Measurements from ENCODE around the gene ADAP2.

DNA sequence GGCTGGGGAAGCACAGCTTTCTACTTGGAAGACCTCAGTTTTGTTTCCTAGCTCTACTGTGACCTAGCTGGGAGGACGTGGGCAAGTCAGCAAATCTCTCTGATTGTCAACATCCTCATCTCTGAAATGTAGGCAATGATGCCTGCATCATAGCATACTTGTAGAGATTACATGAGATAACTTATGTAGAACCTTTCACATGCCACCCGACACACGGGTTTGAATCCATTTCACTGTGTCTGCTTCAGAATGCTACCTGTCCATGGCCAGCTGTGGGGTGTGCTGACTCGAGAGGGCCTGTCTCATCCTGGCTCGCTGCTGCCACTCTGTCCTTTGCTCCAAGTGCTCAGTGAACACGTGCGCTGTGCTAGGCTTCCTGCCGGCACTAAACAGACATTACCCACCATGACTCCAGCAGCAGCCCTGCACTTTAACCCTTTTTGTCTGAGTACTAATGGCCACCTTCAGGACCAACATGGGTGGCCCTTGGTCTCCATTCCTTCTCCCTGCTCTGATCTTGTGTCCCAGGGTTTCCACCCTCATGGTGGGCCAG is 7.4 kb downstream of the ADAP2 start:
- TF ChIP-seq, protein P1, sequence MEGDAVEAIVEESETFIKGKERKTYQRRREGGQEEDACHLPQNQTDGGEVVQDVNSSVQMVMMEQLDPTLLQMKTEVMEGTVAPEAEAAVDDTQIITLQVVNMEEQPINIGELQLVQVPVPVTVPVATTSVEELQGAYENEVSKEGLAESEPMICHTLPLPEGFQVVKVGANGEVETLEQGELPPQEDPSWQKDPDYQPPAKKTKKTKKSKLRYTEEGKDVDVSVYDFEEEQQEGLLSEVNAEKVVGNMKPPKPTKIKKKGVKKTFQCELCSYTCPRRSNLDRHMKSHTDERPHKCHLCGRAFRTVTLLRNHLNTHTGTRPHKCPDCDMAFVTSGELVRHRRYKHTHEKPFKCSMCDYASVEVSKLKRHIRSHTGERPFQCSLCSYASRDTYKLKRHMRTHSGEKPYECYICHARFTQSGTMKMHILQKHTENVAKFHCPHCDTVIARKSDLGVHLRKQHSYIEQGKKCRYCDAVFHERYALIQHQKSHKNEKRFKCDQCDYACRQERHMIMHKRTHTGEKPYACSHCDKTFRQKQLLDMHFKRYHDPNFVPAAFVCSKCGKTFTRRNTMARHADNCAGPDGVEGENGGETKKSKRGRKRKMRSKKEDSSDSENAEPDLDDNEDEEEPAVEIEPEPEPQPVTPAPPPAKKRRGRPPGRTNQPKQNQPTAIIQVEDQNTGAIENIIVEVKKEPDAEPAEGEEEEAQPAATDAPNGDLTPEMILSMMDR (IDR thresholded peaks at IDR 0.05): no peak
- no peak for TF ChIP-seq ZFX (IDR thresholded peaks at IDR 0.05; ENCODE audit: borderline replicate concordance)

Measured in 22Rv1 (cell line).